GM23338 (cell line): Measurements from ENCODE around the gene BBLN. TPM values are rescaled to one million over a fixed set of nuclear protein-coding genes. Genes with fewer than 3 reads are reported as not detected.
A peak's percentile ranks its signal among the peaks of the same experiment; 100 is the strongest.

Experiments
- ATAC-seq: fragments of 200-7000 bp; cut with Tn5 transposase; 3 replicates; pipeline ENCODE4 v1.9.1; 2020
- DNase-seq: peaks from one replicate; pipeline ENCODE4 v3.0.0-alpha.2; 2015; ENCODE audit warnings: low spot score
- H2AFZ ChIP-seq: fragments of 200-600 bp; sonication (generic); 2 replicates; pipeline ENCODE4 v1.8.0; 2016; ENCODE audit warnings: antibody characterized with exemption, mild to moderate bottlenecking, moderate library complexity
- H3F3A ChIP-seq: fragments of 200-600 bp; sonication (generic); replicated peaks from 2 replicates; pipeline ENCODE4 v1.8.0; 2017; ENCODE audit warnings: antibody characterized with exemption, mixed run types, low read depth
- H3K27ac ChIP-seq: fragments of 200-600 bp; sonication (generic); 2 replicates; pipeline ENCODE4 v1.6.1; 2016; ENCODE audit warnings: low read depth
- H3K27me3 ChIP-seq: fragments of 200-600 bp; sonication (generic); 2 replicates; pipeline ENCODE4 v1.8.0; 2016; ENCODE audit warnings: mild to moderate bottlenecking, mixed run types, moderate library complexity; ENCODE audit not compliant: insufficient read depth
- H3K36me3 ChIP-seq: fragments of 200-600 bp; sonication (generic); 2 replicates; pipeline ENCODE4 v1.8.0; 2016; ENCODE audit warnings: mild to moderate bottlenecking; ENCODE audit not compliant: insufficient read depth
- H3K4me1 ChIP-seq: fragments of 200-600 bp; sonication (generic); 2 replicates; pipeline ENCODE4 v1.8.0; 2016; ENCODE audit warnings: mild to moderate bottlenecking, moderate library complexity; ENCODE audit not compliant: insufficient read depth
- H3K4me2 ChIP-seq: fragments of 200-600 bp; sonication (generic); 2 replicates; pipeline ENCODE4 v1.7.1; 2017; ENCODE audit warnings: mixed run types
- H3K4me3 ChIP-seq: fragments of 200-600 bp; sonication (generic); 2 replicates; pipeline ENCODE4 v1.6.1; 2016; ENCODE audit warnings: mixed run types
- H3K79me2 ChIP-seq: fragments of 200-600 bp; sonication (generic); replicated peaks from 2 replicates; pipeline ENCODE4 v1.8.0; 2017; ENCODE audit warnings: mild to moderate bottlenecking; ENCODE audit not compliant: insufficient read depth
- H3K9me2 ChIP-seq: fragments of 200-600 bp; sonication (generic); 2 replicates; pipeline ENCODE4 v1.8.0; 2017; ENCODE audit not compliant: insufficient read depth
- H4K20me1 ChIP-seq: fragments of 200-600 bp; sonication (generic); replicated peaks from 2 replicates; pipeline ENCODE4 v1.8.0; 2017; ENCODE audit warnings: mild to moderate bottlenecking; ENCODE audit not compliant: insufficient read depth
- H3K27ac Mint-ChIP-seq: 2 replicates; pipeline ENCODE4 v1.8.0; 2020; ENCODE audit warnings: inconsistent platforms, mild to moderate bottlenecking, moderate library complexity, mixed read lengths
- H3K27me3 Mint-ChIP-seq: 3 replicates; pipeline ENCODE4 v1.8.0; 2022; ENCODE audit warnings: low read depth, mild to moderate bottlenecking, moderate library complexity, mixed read lengths, inconsistent platforms; ENCODE audit not compliant: insufficient read depth, poor library complexity
- H3K36me3 Mint-ChIP-seq: 3 replicates; pipeline ENCODE4 v1.8.0; 2021; ENCODE audit warnings: low read depth, mild to moderate bottlenecking, inconsistent platforms, moderate library complexity, mixed read lengths
- H3K4me1 Mint-ChIP-seq: 3 replicates; pipeline ENCODE4 v1.8.0; 2020; ENCODE audit warnings: mild to moderate bottlenecking, inconsistent platforms, mixed read lengths
- H3K4me3 Mint-ChIP-seq: 3 replicates; pipeline ENCODE4 v1.8.0; 2021; ENCODE audit warnings: moderate library complexity, mild to moderate bottlenecking, inconsistent platforms, mixed read lengths
- H3K9me3 Mint-ChIP-seq: 3 replicates; pipeline ENCODE4 v1.8.0; 2020; ENCODE audit warnings: moderate library complexity, mild to moderate bottlenecking, inconsistent platforms, mixed read lengths
- CREB1 ChIP-seq: fragments of 250-450 bp; sonication (Bioruptor Pico); IDR thresholded peaks from 2 replicates; pipeline ENCODE4 v1.5.0; 2020; ENCODE audit warnings: low read depth, mild to moderate bottlenecking, moderate library complexity
- EZH2phosphoT487 ChIP-seq: fragments of 200-600 bp; sonication (generic); IDR thresholded peaks from one replicate; pipeline ENCODE4 v1.8.1; 2018; ENCODE audit warnings: antibody characterized with exemption; ENCODE audit not compliant: unreplicated experiment
- JUNB ChIP-seq: IDR thresholded peaks from one replicate; pipeline ENCODE4 v1.6.1; 2016; ENCODE audit warnings: antibody characterized with exemption; ENCODE audit not compliant: unreplicated experiment
- POLR2AphosphoS5 ChIP-seq: IDR thresholded peaks from 2 replicates; pipeline ENCODE4 v1.6.1; 2016; ENCODE audit warnings: antibody characterized with exemption, low read depth
- STAT1 ChIP-seq: IDR thresholded peaks from one replicate; pipeline ENCODE4 v1.6.1; 2016; ENCODE audit warnings: antibody characterized with exemption; ENCODE audit not compliant: unreplicated experiment
- ZNF114 ChIP-seq: fragments of 250-450 bp; sonication (Bioruptor Pico); IDR thresholded peaks from 2 replicates; pipeline ENCODE4 v1.5.0; 2020; ENCODE audit warnings: mild to moderate bottlenecking, moderate library complexity
- polyA plus RNA-seq: library from polyadenylated mRNA; unstranded; fragments of >200 nt; fragmentation: Nextera tagmentation; extraction: Ambion mirVana; gene quantifications from 2 replicates; pipeline ENCODE4 v1.2.1, GENCODE V29; 2016
- total RNA-seq: library from RNA; depleted of rRNA; stranded (reverse); fragments of >200 nt; shearing (Covaris generic); gene quantifications from 2 replicates; pipeline ENCODE4 v1.2.3, GENCODE V29; 2014
- TF ChIP-seq, protein P1 (sequence below): fragments of 250-450 bp; sonication (Bioruptor Pico); IDR thresholded peaks from 2 replicates; pipeline ENCODE4 v1.5.0; 2020; ENCODE audit warnings: mild to moderate bottlenecking, moderate library complexity
- TF ChIP-seq, protein P2 (sequence below): IDR thresholded peaks from one replicate; pipeline ENCODE4 v1.6.1; 2018; ENCODE audit warnings: antibody characterized with exemption; ENCODE audit not compliant: unreplicated experiment

BBLN gene
- total and polyA plus RNA-seq, 2 experiments from 2014 or later, result 171 to 246 TPM

DNA sequence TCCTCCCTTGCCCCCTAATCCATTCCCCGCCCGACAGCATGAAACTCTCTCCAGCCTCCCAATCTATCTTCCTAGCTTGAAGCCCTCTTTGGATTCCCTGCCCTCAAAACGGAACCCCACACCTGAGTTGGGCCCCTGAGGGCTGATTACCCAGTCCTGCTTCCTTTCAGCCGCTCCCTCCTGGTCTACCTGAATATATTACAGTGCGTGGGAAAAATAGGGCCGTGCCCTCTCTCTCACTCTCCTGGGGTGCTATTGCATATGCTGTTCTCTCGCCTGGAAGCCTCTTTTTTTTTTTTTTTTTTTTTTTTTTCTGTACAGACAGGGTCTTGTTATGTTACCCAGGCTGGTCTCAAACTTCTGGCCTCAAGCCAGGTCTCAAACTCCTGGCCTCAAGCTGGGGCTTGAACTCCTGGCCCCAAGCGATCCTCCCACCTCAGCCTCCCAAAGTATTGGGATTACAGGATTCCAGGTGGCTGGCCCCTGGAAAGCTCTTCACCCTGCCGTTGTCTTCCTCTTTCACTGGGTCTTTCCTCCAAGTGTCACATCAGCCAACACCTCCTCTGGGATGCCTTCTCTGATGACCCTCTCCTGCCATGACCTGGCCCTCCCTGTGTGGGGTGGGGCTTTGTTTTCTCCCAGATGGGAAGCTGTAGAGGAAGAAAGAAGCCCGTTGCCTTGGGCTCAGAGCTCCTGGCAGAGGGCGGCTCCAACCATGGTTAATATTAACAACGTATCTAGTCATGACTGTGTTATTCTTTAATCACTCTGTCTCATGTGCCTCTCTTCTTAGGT, 51.3 kb downstream of the BBLN start:
- Mint-ChIP-seq H3K36me3 (peaks cover 2% of the 10 kb centered on the region; the same call in 1 of the 3 replicates), H3K27ac (peak overlapping the region; percentile 54; the same call in 1 of the 2 replicates), H3K4me3 (no peak overlapping the region), H3K4me1 (peaks cover 8% of the 10 kb centered on the region; the same call in 2 of the 3 replicates), H3K27me3 (peaks cover 15% of the 10 kb centered on the region), H3K9me3 (no peaks in the 10 kb centered on the region)
- H3K4me1 ChIP-seq, result no peaks in the 10 kb centered on the region
- no peaks in the 10 kb centered on the region for H3K27me3 ChIP-seq
- no peak overlapping the region for H3K27ac ChIP-seq
- H3F3A ChIP-seq, result no peaks in the 10 kb centered on the region
- no peak overlapping the region for H3K4me3 ChIP-seq
- no peaks in the 10 kb centered on the region for H3K79me2 ChIP-seq
- H3K9me2 ChIP-seq, result no peaks in the 10 kb centered on the region
- no peak overlapping the region for H2AFZ ChIP-seq
- DNase-seq, result no peak
- no peak overlapping the region for H3K4me2 ChIP-seq
- ATAC-seq, result no peak
- peaks cover 2% of the 10 kb centered on the region for H4K20me1 ChIP-seq
- H3K36me3 ChIP-seq, result no peaks in the 10 kb centered on the region
- TF ChIP-seq, protein P1, sequence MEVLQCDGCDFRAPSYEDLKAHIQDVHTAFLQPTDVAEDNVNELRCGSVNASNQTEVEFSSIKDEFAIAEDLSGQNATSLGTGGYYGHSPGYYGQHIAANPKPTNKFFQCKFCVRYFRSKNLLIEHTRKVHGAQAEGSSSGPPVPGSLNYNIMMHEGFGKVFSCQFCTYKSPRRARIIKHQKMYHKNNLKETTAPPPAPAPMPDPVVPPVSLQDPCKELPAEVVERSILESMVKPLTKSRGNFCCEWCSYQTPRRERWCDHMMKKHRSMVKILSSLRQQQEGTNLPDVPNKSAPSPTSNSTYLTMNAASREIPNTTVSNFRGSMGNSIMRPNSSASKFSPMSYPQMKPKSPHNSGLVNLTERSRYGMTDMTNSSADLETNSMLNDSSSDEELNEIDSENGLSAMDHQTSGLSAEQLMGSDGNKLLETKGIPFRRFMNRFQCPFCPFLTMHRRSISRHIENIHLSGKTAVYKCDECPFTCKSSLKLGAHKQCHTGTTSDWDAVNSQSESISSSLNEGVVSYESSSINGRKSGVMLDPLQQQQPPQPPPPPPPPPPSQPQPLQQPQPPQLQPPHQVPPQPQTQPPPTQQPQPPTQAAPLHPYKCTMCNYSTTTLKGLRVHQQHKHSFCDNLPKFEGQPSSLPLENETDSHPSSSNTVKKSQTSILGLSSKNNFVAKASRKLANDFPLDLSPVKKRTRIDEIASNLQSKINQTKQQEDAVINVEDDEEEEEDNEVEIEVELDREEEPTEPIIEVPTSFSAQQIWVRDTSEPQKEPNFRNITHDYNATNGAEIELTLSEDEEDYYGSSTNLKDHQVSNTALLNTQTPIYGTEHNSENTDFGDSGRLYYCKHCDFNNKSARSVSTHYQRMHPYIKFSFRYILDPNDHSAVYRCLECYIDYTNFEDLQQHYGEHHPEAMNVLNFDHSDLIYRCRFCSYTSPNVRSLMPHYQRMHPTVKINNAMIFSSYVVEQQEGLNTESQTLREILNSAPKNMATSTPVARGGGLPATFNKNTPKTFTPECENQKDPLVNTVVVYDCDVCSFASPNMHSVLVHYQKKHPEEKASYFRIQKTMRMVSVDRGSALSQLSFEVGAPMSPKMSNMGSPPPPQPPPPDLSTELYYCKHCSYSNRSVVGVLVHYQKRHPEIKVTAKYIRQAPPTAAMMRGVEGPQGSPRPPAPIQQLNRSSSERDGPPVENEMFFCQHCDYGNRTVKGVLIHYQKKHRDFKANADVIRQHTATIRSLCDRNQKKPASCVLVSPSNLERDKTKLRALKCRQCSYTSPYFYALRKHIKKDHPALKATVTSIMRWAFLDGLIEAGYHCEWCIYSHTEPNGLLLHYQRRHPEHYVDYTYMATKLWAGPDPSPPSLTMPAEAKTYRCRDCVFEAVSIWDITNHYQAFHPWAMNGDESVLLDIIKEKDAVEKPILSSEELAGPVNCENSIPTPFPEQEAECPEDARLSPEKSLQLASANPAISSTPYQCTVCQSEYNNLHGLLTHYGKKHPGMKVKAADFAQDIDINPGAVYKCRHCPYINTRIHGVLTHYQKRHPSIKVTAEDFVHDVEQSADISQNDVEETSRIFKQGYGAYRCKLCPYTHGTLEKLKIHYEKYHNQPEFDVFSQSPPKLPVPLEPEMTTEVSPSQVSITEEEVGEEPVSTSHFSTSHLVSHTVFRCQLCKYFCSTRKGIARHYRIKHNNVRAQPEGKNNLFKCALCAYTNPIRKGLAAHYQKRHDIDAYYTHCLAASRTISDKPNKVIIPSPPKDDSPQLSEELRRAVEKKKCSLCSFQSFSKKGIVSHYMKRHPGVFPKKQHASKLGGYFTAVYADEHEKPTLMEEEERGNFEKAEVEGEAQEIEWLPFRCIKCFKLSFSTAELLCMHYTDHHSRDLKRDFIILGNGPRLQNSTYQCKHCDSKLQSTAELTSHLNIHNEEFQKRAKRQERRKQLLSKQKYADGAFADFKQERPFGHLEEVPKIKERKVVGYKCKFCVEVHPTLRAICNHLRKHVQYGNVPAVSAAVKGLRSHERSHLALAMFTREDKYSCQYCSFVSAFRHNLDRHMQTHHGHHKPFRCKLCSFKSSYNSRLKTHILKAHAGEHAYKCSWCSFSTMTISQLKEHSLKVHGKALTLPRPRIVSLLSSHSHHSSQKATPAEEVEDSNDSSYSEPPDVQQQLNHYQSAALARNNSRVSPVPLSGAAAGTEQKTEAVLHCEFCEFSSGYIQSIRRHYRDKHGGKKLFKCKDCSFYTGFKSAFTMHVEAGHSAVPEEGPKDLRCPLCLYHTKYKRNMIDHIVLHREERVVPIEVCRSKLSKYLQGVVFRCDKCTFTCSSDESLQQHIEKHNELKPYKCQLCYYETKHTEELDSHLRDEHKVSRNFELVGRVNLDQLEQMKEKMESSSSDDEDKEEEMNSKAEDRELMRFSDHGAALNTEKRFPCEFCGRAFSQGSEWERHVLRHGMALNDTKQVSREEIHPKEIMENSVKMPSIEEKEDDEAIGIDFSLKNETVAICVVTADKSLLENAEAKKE, result no peak
- no peak for TF ChIP-seq CREB1
- no peak for TF ChIP-seq ZNF114 (CRISPR knock-in tag)
- TF ChIP-seq, protein P2, sequence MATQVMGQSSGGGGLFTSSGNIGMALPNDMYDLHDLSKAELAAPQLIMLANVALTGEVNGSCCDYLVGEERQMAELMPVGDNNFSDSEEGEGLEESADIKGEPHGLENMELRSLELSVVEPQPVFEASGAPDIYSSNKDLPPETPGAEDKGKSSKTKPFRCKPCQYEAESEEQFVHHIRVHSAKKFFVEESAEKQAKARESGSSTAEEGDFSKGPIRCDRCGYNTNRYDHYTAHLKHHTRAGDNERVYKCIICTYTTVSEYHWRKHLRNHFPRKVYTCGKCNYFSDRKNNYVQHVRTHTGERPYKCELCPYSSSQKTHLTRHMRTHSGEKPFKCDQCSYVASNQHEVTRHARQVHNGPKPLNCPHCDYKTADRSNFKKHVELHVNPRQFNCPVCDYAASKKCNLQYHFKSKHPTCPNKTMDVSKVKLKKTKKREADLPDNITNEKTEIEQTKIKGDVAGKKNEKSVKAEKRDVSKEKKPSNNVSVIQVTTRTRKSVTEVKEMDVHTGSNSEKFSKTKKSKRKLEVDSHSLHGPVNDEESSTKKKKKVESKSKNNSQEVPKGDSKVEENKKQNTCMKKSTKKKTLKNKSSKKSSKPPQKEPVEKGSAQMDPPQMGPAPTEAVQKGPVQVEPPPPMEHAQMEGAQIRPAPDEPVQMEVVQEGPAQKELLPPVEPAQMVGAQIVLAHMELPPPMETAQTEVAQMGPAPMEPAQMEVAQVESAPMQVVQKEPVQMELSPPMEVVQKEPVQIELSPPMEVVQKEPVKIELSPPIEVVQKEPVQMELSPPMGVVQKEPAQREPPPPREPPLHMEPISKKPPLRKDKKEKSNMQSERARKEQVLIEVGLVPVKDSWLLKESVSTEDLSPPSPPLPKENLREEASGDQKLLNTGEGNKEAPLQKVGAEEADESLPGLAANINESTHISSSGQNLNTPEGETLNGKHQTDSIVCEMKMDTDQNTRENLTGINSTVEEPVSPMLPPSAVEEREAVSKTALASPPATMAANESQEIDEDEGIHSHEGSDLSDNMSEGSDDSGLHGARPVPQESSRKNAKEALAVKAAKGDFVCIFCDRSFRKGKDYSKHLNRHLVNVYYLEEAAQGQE, result no peak
- no peak for TF ChIP-seq STAT1
- no peak for TF ChIP-seq POLR2AphosphoS5
- TF ChIP-seq JUNB, result no peak
- no peak for TF ChIP-seq EZH2phosphoT487
